H1 (cell line): ENCODE measurements around the gene AGRP. TPM values are rescaled to one million over a fixed set of nuclear protein-coding genes. Genes with fewer than 3 reads are reported as not detected.

Experiments
- CTCF ChIA-PET: fragments of 300-600 bp; sonication (Branson Sonifier 250); formaldehyde crosslinking; loops from one replicate; lab custom pipeline; 2021; ENCODE audit not compliant: partially characterized antibody; lab: Charles Lee
- POLR2A ChIA-PET: fragments of 300-600 bp; sonication (Branson Sonifier 250); formaldehyde crosslinking; loops from one replicate; lab custom pipeline; 2021; ENCODE audit warnings: inconsistent platforms; ENCODE audit not compliant: partially characterized antibody; lab: Charles Lee
- DNase-seq, 2 experiments: peaks; one replicate each; pipeline versions ENCODE4 v3.0.0 to v3.0.0-alpha.2; 2010 to 2022; ENCODE audit warnings: low spot score in 2 of 2, low read depth in 1 of 2, mixed read lengths in 1 of 2
- FAIRE-seq: peaks from 2 replicates; lab custom pipeline; 2011; peaks lifted over from hg19 to GRCh38; lab: Jason Lieb, UNC
- H2AFZ ChIP-seq: 2 replicates; pipeline ENCODE4 v1.8.1; 2012; ENCODE audit warnings: low read length, inconsistent platforms
- H2AK5ac ChIP-seq: 2 replicates; pipeline ENCODE4 v1.6.1; 2013; ENCODE audit warnings: low read depth, low read length
- H2BK120ac ChIP-seq: replicated peaks from 2 replicates; pipeline ENCODE3; 2013; ENCODE audit warnings: low read depth, low read length, inconsistent platforms
- H2BK12ac ChIP-seq: 2 replicates; pipeline ENCODE4 v1.6.1; 2013; ENCODE audit warnings: low read depth, low read length
- H2BK15ac ChIP-seq: 2 replicates; pipeline ENCODE4 v1.6.1; 2013; ENCODE audit warnings: low read length
- H2BK20ac ChIP-seq: 2 replicates; pipeline ENCODE4 v1.6.1; 2013; ENCODE audit warnings: low read length
- H2BK5ac ChIP-seq: 2 replicates; pipeline ENCODE4 v1.6.1; 2013; ENCODE audit warnings: low read depth, low read length
- H3K14ac ChIP-seq: 2 replicates; pipeline ENCODE4 v1.6.1; 2013; ENCODE audit warnings: inconsistent platforms; ENCODE audit not compliant: insufficient read length
- H3K18ac ChIP-seq: 2 replicates; pipeline ENCODE4 v1.6.1; 2013; ENCODE audit warnings: low read length; ENCODE audit errors: extremely low read depth
- H3K23ac ChIP-seq: 2 replicates; pipeline ENCODE4 v1.6.1; 2013; ENCODE audit warnings: inconsistent platforms; ENCODE audit not compliant: insufficient read length
- H3K23me2 ChIP-seq: 2 replicates; pipeline ENCODE4 v1.6.1; 2013; ENCODE audit warnings: low read depth, low read length
- H3K27ac ChIP-seq: 2 replicates; pipeline ENCODE4 v1.6.1; 2011; ENCODE audit warnings: low read depth, low read length, inconsistent platforms
- H3K27me3 ChIP-seq, 4 experiments: replicated peaks in 1 of 4; 1 replicate in 1 of 4; 2 replicates in 3 of 4; pipeline versions ENCODE4 v1.6.1 to v1.8.1; 2011 to 2013; ENCODE audit warnings: low read length in 3 of 4, mild to moderate bottlenecking in 3 of 4, inconsistent platforms in 2 of 4, mixed read lengths in 2 of 4, moderate library complexity in 1 of 4; ENCODE audit not compliant: control insufficient read depth in 3 of 4, insufficient read depth in 3 of 4; ENCODE audit errors: extremely low read depth in 1 of 4
- H3K36me3 ChIP-seq, 4 experiments: 2 replicates each; pipeline versions ENCODE4 v1.6.1 to v1.8.1; 2011 to 2013; ENCODE audit warnings: mild to moderate bottlenecking in 4 of 4, low read length in 3 of 4, moderate library complexity in 2 of 4, control low read depth in 1 of 4, inconsistent platforms in 1 of 4; ENCODE audit not compliant: insufficient read depth in 4 of 4, control insufficient read depth in 2 of 4
- H3K4ac ChIP-seq: replicated peaks from 2 replicates; pipeline ENCODE3; 2013; ENCODE audit warnings: low read length, low read depth, mixed read lengths, inconsistent platforms; ENCODE audit not compliant: insufficient read length
- H3K4me1 ChIP-seq, 4 experiments: replicated peaks in 1 of 4; 1 replicate in 1 of 4; 2 replicates in 3 of 4; pipeline versions ENCODE4 v1.6.1 to v1.8.1; 2011 to 2013; ENCODE audit warnings: low read length in 3 of 4, inconsistent platforms in 2 of 4, mixed read lengths in 1 of 4; ENCODE audit not compliant: insufficient read depth in 4 of 4, control insufficient read depth in 3 of 4
- H3K4me2 ChIP-seq, 2 experiments: 2 replicates each; pipeline versions ENCODE4 v1.6.1 to v1.8.1; 2011 to 2013; ENCODE audit warnings: low read depth in 2 of 2, low read length in 2 of 2, control low read depth in 1 of 2, inconsistent platforms in 1 of 2, mild to moderate bottlenecking in 1 of 2; ENCODE audit not compliant: insufficient read depth in 1 of 2
- H3K4me3 ChIP-seq, 4 experiments: fragments of 200-600, 300-600 bp in 1 of 4; sonication (generic), shearing (Covaris generic), sonication (Bioruptor Twin) in 1 of 4; 2 replicates each; pipeline versions ENCODE4 v1.5.1 to v1.8.1; 2011 to 2016; ENCODE audit warnings: low read length in 4 of 4, low read depth in 3 of 4, control low read depth in 2 of 4, inconsistent platforms in 2 of 4, mild to moderate bottlenecking in 2 of 4, mixed read lengths in 1 of 4, moderate library complexity in 1 of 4; ENCODE audit not compliant: insufficient read depth in 2 of 4; ENCODE audit errors: extremely low read depth in 1 of 4
- H3K56ac ChIP-seq: replicated peaks from 2 replicates; pipeline ENCODE3; 2013; ENCODE audit warnings: low read depth, mild to moderate bottlenecking, mixed read lengths, low read length, inconsistent platforms; ENCODE audit not compliant: insufficient read length
- H3K79me1 ChIP-seq: 2 replicates; pipeline ENCODE4 v1.6.1; 2013; ENCODE audit warnings: low read depth, low read length, control low read depth
- H3K79me2 ChIP-seq, 2 experiments: 2 replicates each; pipeline versions ENCODE4 v1.6.1 to v1.8.1; 2012 to 2013; ENCODE audit warnings: low read length in 2 of 2, mild to moderate bottlenecking in 2 of 2, inconsistent platforms in 1 of 2; ENCODE audit not compliant: insufficient read depth in 2 of 2, control insufficient read depth in 1 of 2
- H3K9ac ChIP-seq, 4 experiments: replicated peaks in 1 of 4; 1 replicate in 1 of 4; 2 replicates in 3 of 4; pipeline versions ENCODE4 v1.6.1 to v1.8.1; 2011 to 2013; ENCODE audit warnings: low read depth in 3 of 4, low read length in 3 of 4, control low read depth in 2 of 4, mild to moderate bottlenecking in 2 of 4, moderate library complexity in 2 of 4, inconsistent platforms in 1 of 4; ENCODE audit errors: extremely low read depth in 1 of 4
- H3K9me3 ChIP-seq, 2 experiments: 2 replicates each; pipeline versions ENCODE4 v1.6.1 to v1.8.1; 2012 to 2013; ENCODE audit warnings: mild to moderate bottlenecking in 2 of 2, moderate library complexity in 2 of 2, control low read depth in 1 of 2, inconsistent platforms in 1 of 2, low read depth in 1 of 2, low read length in 1 of 2, mixed read lengths in 1 of 2; ENCODE audit not compliant: insufficient read depth in 2 of 2
- H4K20me1 ChIP-seq, 2 experiments: replicated peaks in 1 of 2; 2 replicates each; pipeline versions ENCODE3 to v1.8.1; 2011 to 2013; ENCODE audit warnings: inconsistent platforms in 2 of 2, low read length in 2 of 2, mild to moderate bottlenecking in 1 of 2; ENCODE audit not compliant: insufficient read depth in 2 of 2, control insufficient read depth in 1 of 2
- H4K5ac ChIP-seq: 2 replicates; pipeline ENCODE4 v1.6.1; 2013; ENCODE audit warnings: low read length, low read depth, mixed read lengths, inconsistent platforms; ENCODE audit not compliant: insufficient read length
- H4K8ac ChIP-seq: 2 replicates; pipeline ENCODE4 v1.8.0; 2013; ENCODE audit warnings: mild to moderate bottlenecking, moderate library complexity, low read length, inconsistent platforms; ENCODE audit not compliant: insufficient read depth; ENCODE audit errors: extremely low read depth
- H4K91ac ChIP-seq: replicated peaks from 2 replicates; pipeline ENCODE3; 2013; ENCODE audit warnings: low read length, mixed read lengths, inconsistent platforms; ENCODE audit not compliant: insufficient read length
- CHD1 ChIP-seq: IDR thresholded peaks from 2 replicates; pipeline ENCODE4 v1.6.1; 2012; ENCODE audit warnings: low read depth, low read length, improper control_type of control experiment
- CHD2 ChIP-seq: IDR thresholded peaks from 2 replicates; pipeline ENCODE4 v1.6.1; 2012; ENCODE audit warnings: low read length, improper control_type of control experiment
- CREB1 ChIP-seq: IDR thresholded peaks from 2 replicates; pipeline ENCODE4 v1.6.1; 2012; ENCODE audit warnings: inconsistent platforms
- E2F6 ChIP-seq: IDR thresholded peaks from 2 replicates; pipeline ENCODE4 v1.6.1; 2012; ENCODE audit warnings: inconsistent platforms
- RBBP5 ChIP-seq: IDR thresholded peaks from 2 replicates; pipeline ENCODE4 v1.7.1; 2012; ENCODE audit warnings: low read depth, mild to moderate bottlenecking, inconsistent platforms, low read length, moderate library complexity, borderline replicate concordance
- ZNF274 ChIP-seq: IDR thresholded peaks from 2 replicates; pipeline ENCODE4 v1.7.0; 2012; ENCODE audit warnings: low read length, borderline replicate concordance; ENCODE audit errors: extremely low read depth
- WGBS, 2 experiments: shearing (Covaris generic) in 1 of 2; methylation state at CpG; one replicate each; pipeline versions ENCODE4 v1.1.6 to v1.1.7; 2013 to 2015; ENCODE audit warnings: low lambda C conversion rate in 2 of 2, mixed read lengths in 2 of 2, inconsistent platforms in 1 of 2, low coverage in 1 of 2, missing lambda C conversion rate in 1 of 2; ENCODE audit not compliant: insufficient replicate concordance in 2 of 2, insufficient coverage in 1 of 2, insufficient read length in 1 of 2; ENCODE audit errors: extremely low coverage in 1 of 2, missing lambda C conversion rate in 1 of 2; 5-methylcytosine and 5-hydroxymethylcytosine counted together
- polyA plus RNA-seq, 7 experiments: library from polyadenylated mRNA; depleted of rRNA in 3 of 7; stranded (reverse) in 5 of 7; unstranded in 2 of 7; fragments of >200 nt in 5 of 7; fragments of 200-250 nt in 2 of 7; gene quantifications; 1 replicate in 5 of 7; 2 replicates in 1 of 7; 4 replicates in 1 of 7; pipeline versions ENCODE4 v1.2.1 to v1.2.3, GENCODE V29; 2011 to 2013; ENCODE audit warnings: missing spikeins in 2 of 7, mixed read lengths in 2 of 7
- total RNA-seq: library from RNA; stranded (reverse); fragmentation: NEBNext Ultra II Directional; extraction: Animal tissue kit (Norgen Biotek cat#: 25700); gene quantifications from 2 replicates; pipeline ENCODE4 v1.2.1, GENCODE V29; 2021

AGRP gene
- total and polyA plus RNA-seq, 2 of the 8 experiments (the other 6 are each of a cell fraction or from before 2014, with no cell fraction given): not detected

GRCh38 chr16:67454852-67455251 is 28.5 kb downstream of the AGRP start:
- Histone ChIP-seq H3K9ac (no peak overlapping the region), H4K20me1 (peaks cover 13% of the 10 kb centered on the region in 2 experiments), H3K9me3 (no peaks in the 10 kb centered on the region), H2BK120ac (no peak overlapping the region), H2AK5ac (no peak overlapping the region), H3K4me3 (no peak overlapping the region), H3K79me1 (peaks cover 4% of the 10 kb centered on the region; the same call in 1 of the 2 replicates), H3K4ac (no peak overlapping the region), H3K18ac (no peak overlapping the region), H2BK15ac (no peak overlapping the region), H3K36me3 (peaks cover 0 to 5% (median 0%) of the 10 kb centered on the region in 4 experiments; a peak in 1 of 8 replicates), H3K4me1 (no peaks in the 10 kb centered on the region; a peak in 1 of 7 replicates), H3K56ac (no peak overlapping the region), H3K27me3 (no peaks in the 10 kb centered on the region), H4K8ac (no peak overlapping the region), H3K27ac (no peak overlapping the region), H3K14ac (no peak overlapping the region), H2BK5ac (no peak overlapping the region), H4K91ac (no peak overlapping the region), H3K4me2 (no peak overlapping the region), H3K79me2 (no peaks in the 10 kb centered on the region), H4K5ac (no peak overlapping the region), H2BK12ac (no peak overlapping the region), H3K23me2 (no peaks in the 10 kb centered on the region), H2AFZ (no peak overlapping the region), H2BK20ac (no peak overlapping the region), H3K23ac (no peak overlapping the region)
- TF ChIP-seq CHD2 (no peak), ZNF274 (no peak), CREB1 (no peak), E2F6 (no peak), RBBP5 (no peak), CHD1 (no peak)
- 91% methylated on average over 6 of the region's 6 CpGs; no CpG with 5 or more reads in 1 of the 2 experiments for WGBS, 2 experiments
- POLR2A ChIA-PET: interaction anchor here (0.8 to 1.0 kb wide), 2 partner anchors 9 to 24 kb away, joined by 3 to 4 read pairs; partner anchors contain the start of gene HSD11B2
- FAIRE-seq (no peak), DNase-seq (no peak)
- CTCF ChIA-PET: interaction anchor here (0.6 to 28.6 kb wide), 6 partner anchors 0 to 372 kb away, joined by 3 to 683 read pairs (median 6); partner anchors contain the start of genes HSD11B2 and TPPP3
